ENCODE measurements around the gene CACNA2D4.

- TF ChIP-seq ERF (CRISPR knock-in tag; IDR thresholded peaks at IDR 0.05) (no peak), SETDB1 (CRISPR knock-in tag; IDR thresholded peaks at IDR 0.05; ENCODE audit: borderline replicate concordance) (no peak), REST (IDR thresholded peaks at IDR 0.05; ENCODE audit: borderline replicate concordance in 1 of 2, low read depth in 1 of 2, low read length in 2 of 2) (no peak), POLR2AphosphoS5 (IDR thresholded peaks at IDR 0.05; ENCODE audit: low read depth, low read length) (no peak), TEAD3 (CRISPR knock-in tag; optimal IDR thresholded peaks at IDR 0.05; ENCODE audit: borderline replicate concordance) (no peak), USF2 (IDR thresholded peaks at IDR 0.05; ENCODE audit: low read depth, low read length) (no peak), USF2 (CRISPR knock-in tag; IDR thresholded peaks at IDR 0.05; ENCODE audit: borderline replicate concordance) (no peak)
Measured at GRCh38 chr12:1896964-1897363, 21.5 kb downstream of the CACNA2D4 start.
